H1 (cell line): ENCODE data around the gene ZBTB48. TPM values are rescaled to one million over a fixed set of nuclear protein-coding genes. Genes with fewer than 3 reads are reported as not detected.

ENCODE experiments used
- GTF2F1 ChIP-seq: IDR thresholded peaks from 2 replicates; pipeline ENCODE4 v1.6.1; 2012; ENCODE audit warnings: low read depth, low read length, improper control_type of control experiment, borderline replicate concordance
- JUN ChIP-seq: IDR thresholded peaks from 2 replicates; pipeline ENCODE4 v1.6.1; 2011; ENCODE audit warnings: low read depth, mild to moderate bottlenecking, improper control_type of control experiment, low read length
- MAFK ChIP-seq: IDR thresholded peaks from 2 replicates; pipeline ENCODE4 v1.6.1; 2012; ENCODE audit warnings: low read depth, mild to moderate bottlenecking, improper control_type of control experiment, low read length
- NANOG ChIP-seq: IDR thresholded peaks from 2 replicates; pipeline ENCODE4 v1.6.1; 2011; ENCODE audit warnings: low read length, low read depth, mild to moderate bottlenecking, inconsistent platforms; ENCODE audit not compliant: insufficient read depth, poor library complexity, severe bottlenecking
- POLR2AphosphoS5 ChIP-seq: IDR thresholded peaks from 2 replicates; pipeline ENCODE4 v1.6.1; 2011; ENCODE audit warnings: low read depth, low read length
- SIX5 ChIP-seq: IDR thresholded peaks from 2 replicates; pipeline ENCODE4 v1.6.1; 2011; ENCODE audit warnings: mild to moderate bottlenecking, low read depth, low read length
- USF2 ChIP-seq: IDR thresholded peaks from 2 replicates; pipeline ENCODE4 v1.6.1; 2011; ENCODE audit warnings: low read length, improper control_type of control experiment
- polyA plus RNA-seq, 7 experiments: library from polyadenylated mRNA; depleted of rRNA in 3 of 7; stranded (reverse) in 5 of 7; unstranded in 2 of 7; fragments of >200 nt in 5 of 7; fragments of 200-250 nt in 2 of 7; gene quantifications; 1 replicate in 5 of 7; 2 replicates in 1 of 7; 4 replicates in 1 of 7; pipeline versions ENCODE4 v1.2.1 to v1.2.3, GENCODE V29; 2011 to 2013; ENCODE audit warnings: missing spikeins in 2 of 7, mixed read lengths in 2 of 7
- total RNA-seq: library from RNA; stranded (reverse); fragmentation: NEBNext Ultra II Directional; extraction: Animal tissue kit (Norgen Biotek cat#: 25700); gene quantifications from 2 replicates; pipeline ENCODE4 v1.2.1, GENCODE V29; 2021

ZBTB48 gene
- total and polyA plus RNA-seq, 2 of the 8 experiments (the other 6 are each of a cell fraction or from before 2014, with no cell fraction given) = 28.2 to 28.8 TPM

DNA sequence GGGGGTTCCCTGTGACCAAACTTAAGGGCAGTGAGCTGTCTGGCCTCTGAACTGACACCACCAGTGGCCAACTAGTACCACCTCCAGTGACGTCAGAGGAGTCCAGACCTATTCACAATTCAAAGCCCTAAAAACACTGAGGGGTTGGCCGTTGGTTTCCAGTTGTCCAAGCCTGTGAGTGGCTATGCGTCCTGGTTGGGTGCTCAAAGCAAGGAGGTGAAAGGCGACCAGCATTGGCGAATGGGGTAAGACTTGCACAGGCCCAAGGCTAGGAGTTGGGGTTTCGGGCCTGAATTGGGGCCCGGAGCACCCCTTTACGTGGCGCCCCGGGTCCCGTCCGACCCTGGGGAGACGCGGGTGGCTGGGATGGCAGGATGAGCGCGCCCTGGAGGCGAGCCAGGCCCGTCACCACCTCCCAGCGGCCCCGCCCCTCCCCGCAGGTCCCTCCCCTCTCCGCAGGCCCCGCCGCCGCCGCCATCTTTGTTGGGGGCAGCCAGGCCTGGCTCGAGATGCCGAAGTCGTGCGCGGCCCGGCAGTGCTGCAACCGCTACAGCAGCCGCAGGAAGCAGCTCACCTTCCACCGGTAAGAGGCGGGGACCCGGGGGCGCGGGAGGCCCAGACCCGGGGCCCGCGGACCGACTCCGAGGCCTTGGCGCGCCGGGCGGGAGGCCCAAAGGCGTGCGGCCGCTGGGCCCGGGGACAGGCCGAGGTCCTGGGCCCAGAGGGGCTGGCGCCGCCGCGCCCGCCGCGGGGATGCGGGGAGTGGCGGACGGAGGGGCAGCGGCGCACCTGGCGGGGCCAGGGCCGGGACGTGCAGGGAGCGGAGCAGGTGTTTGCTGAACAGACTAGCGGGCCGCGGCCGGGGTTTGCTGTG is 45.2 kb downstream of the ZBTB48 start, which contains the start of gene THAP3 (continued):
- TF ChIP-seq GTF2F1 (no peak), USF2 (no peak), MAFK (no peak), NANOG (peak; percentile 34), POLR2AphosphoS5 (no peak), JUN (no peak), SIX5 (no peak)
